Kidney capillary endothelial cell (primary cell): ENCODE data around the gene CLEC16A.

Experiments
- DNase-seq: peaks from one replicate; pipeline ENCODE4 v3.0.0-alpha.2; 2018; ENCODE audit warnings: low spot score

Gene CLEC16A

GRCh38 chr16:11121914-11122692 is 177.7 kb downstream of the CLEC16A start:
- DNase-seq, result no peak

GRCh38 chr16:11123666-11124065 is 179.3 kb downstream of the CLEC16A start:
- DNase-seq, result no peak

- no peak for DNase-seq
These were observed 181.6 kb downstream of the CLEC16A start for GRCh38 chr16:11125936-11126335.

- DNase-seq, result no peak
These were observed 182.2 kb downstream of the CLEC16A start for GRCh38 chr16:11126399-11127054.

- DNase-seq, result no peak
These were observed 183.3 kb downstream of the CLEC16A start for GRCh38 chr16:11127610-11128195.

GRCh38 chr16:11128211-11129141 is 184.1 kb downstream of the CLEC16A start:
- no peak for DNase-seq

- DNase-seq, result no peak
These were observed 185.0 kb downstream of the CLEC16A start for GRCh38 chr16:11129378-11129781.

GRCh38 chr16:11130978-11131665 is 186.8 kb downstream of the CLEC16A start:
- DNase-seq, result no peak

- DNase-seq, result no peak
These were observed 187.3 kb downstream of the CLEC16A start for GRCh38 chr16:11131706-11132105.

GRCh38 chr16:11133344-11133943 is 189.1 kb downstream of the CLEC16A start:
- DNase-seq, result peak; percentile 94

- no peak for DNase-seq
These were observed 190.5 kb downstream of the CLEC16A start for GRCh38 chr16:11134722-11135463.

- no peak for DNase-seq
These were observed 191.2 kb downstream of the CLEC16A start for GRCh38 chr16:11135464-11135973.

GRCh38 chr16:11136600-11136999 is 192.2 kb downstream of the CLEC16A start:
- DNase-seq, result peak; percentile 55

- DNase-seq, result peak; percentile 73
These were observed 193.8 kb downstream of the CLEC16A start for GRCh38 chr16:11138022-11138768.

GRCh38 chr16:11138769-11139325 is 194.5 kb downstream of the CLEC16A start:
- DNase-seq, result no peak

GRCh38 chr16:11139326-11140097 is 195.1 kb downstream of the CLEC16A start:
- DNase-seq, result no peak

- peak; percentile 78 for DNase-seq
These were observed 195.7 kb downstream of the CLEC16A start for GRCh38 chr16:11140098-11140375.

GRCh38 chr16:11140466-11140865 is 196.1 kb downstream of the CLEC16A start:
- DNase-seq, result no peak
